NCI-H2196 (cell line): ENCODE data around the gene AKAP11.

Source experiments
- DNase-seq: peaks from one replicate; lab custom pipeline; 2025; ENCODE audit not compliant: unreplicated experiment; lab: John Stamatoyannopoulos, UW

AKAP11 gene

GRCh38 chr13:42333613-42334328 lies 61.8 kb downstream of the AKAP11 start:
- DNase-seq: no peak

- no peak for DNase-seq
Observed at GRCh38 chr13:42334329-42334706, 62.4 kb downstream of the AKAP11 start.

- DNase-seq: no peak
Observed at GRCh38 chr13:42337808-42338600, 66.1 kb downstream of the AKAP11 start.

- no peak for DNase-seq
Observed at GRCh38 chr13:42345367-42345766, 73.4 kb downstream of the AKAP11 start.

GRCh38 chr13:42348576-42348975 lies 76.6 kb downstream of the AKAP11 start:
- DNase-seq: no peak

- DNase-seq: no peak
Observed at GRCh38 chr13:42350141-42350540, 78.2 kb downstream of the AKAP11 start.

- no peak for DNase-seq
Observed at GRCh38 chr13:42354241-42355091, 82.5 kb downstream of the AKAP11 start.

GRCh38 chr13:42355092-42355485 lies 83.1 kb downstream of the AKAP11 start:
- no peak for DNase-seq

GRCh38 chr13:42355491-42356183 lies 83.7 kb downstream of the AKAP11 start:
- DNase-seq: no peak

- no peak for DNase-seq
Observed at GRCh38 chr13:42356184-42356575, 84.2 kb downstream of the AKAP11 start.

- no peak for DNase-seq
Observed at GRCh38 chr13:42360046-42360574, 88.2 kb downstream of the AKAP11 start.

GRCh38 chr13:42361701-42362100 lies 89.7 kb downstream of the AKAP11 start:
- no peak for DNase-seq

GRCh38 chr13:42363941-42364612 lies 92.1 kb downstream of the AKAP11 start:
- DNase-seq: no peak

- DNase-seq: no peak
Observed at GRCh38 chr13:42364613-42365000, 92.7 kb downstream of the AKAP11 start.

- no peak for DNase-seq
Observed at GRCh38 chr13:42367831-42368230, 95.9 kb downstream of the AKAP11 start.

- no peak for DNase-seq
Observed at GRCh38 chr13:42369071-42369797, 97.3 kb downstream of the AKAP11 start.

- no peak for DNase-seq
Observed at GRCh38 chr13:42370229-42370628, 98.3 kb downstream of the AKAP11 start.
